IgD-negative memory B cell (primary cell): ENCODE results near the gene KANK4. TPM values are rescaled to one million over a fixed set of nuclear protein-coding genes. Genes with fewer than 3 reads are reported as not detected.
"Not testable (repeated sequence)": the region's sequence is repeated elsewhere in the genome, so short reads cannot be mapped to it uniquely, and the experiment has no call there.

Source experiments
- H3K27ac Mint-ChIP-seq, 3 donors: one replicate each; pipeline ENCODE4 v1.8.0; 2020 to 2022; ENCODE audit warnings: mild to moderate bottlenecking in 3 of 3, mixed read lengths in 3 of 3, moderate library complexity in 1 of 3
- H3K27me3 Mint-ChIP-seq: one replicate; pipeline ENCODE4 v1.8.0; 2021; ENCODE audit warnings: mixed read lengths
- H3K36me3 Mint-ChIP-seq: one replicate; pipeline ENCODE4 v1.8.0; 2020; ENCODE audit warnings: mild to moderate bottlenecking, mixed read lengths
- H3K4me1 Mint-ChIP-seq, 3 donors: one replicate each; pipeline ENCODE4 v1.8.0; 2020 to 2022; ENCODE audit warnings: mixed read lengths in 3 of 3, mild to moderate bottlenecking in 1 of 3
- H3K4me3 Mint-ChIP-seq, 4 donors: one replicate each; pipeline ENCODE4 v1.8.0; 2020 to 2022; ENCODE audit warnings: mild to moderate bottlenecking in 4 of 4, mixed read lengths in 4 of 4, moderate library complexity in 3 of 4
- H3K9me3 Mint-ChIP-seq, 3 donors: one replicate each; pipeline ENCODE4 v1.8.0; 2020 to 2021; ENCODE audit warnings: mixed read lengths in 3 of 3, mild to moderate bottlenecking in 1 of 3
- polyA plus RNA-seq: library from polyadenylated mRNA; unstranded; fragments of 300-500 nt; fragmentation: Illumina TruSeq; gene quantifications from one replicate; pipeline ENCODE4 v1.2.3, GENCODE V29; 2021

KANK4 gene
- polyA plus RNA-seq, 1 donor from 2014 or later = not detected

DNA sequence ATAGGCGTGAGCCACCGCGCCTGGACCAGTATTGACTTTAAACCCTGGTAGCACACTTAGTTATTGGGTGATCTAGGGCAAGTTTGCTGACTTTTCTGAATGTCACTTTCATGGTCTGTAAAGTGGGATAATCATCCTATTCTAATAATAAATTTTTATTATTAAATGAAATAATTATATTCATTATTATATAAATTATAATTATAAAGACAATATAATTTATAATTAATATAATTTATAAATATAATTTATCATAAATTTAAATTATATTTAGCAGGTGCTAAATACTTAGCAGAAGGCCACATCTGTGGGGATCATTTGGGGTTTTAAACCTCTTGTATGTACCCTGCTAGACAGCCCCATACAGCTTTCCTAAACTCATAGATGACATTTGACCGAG, 59.7 kb downstream of the KANK4 start:
- Mint-ChIP-seq H3K27me3 (peaks cover 8% of the 10 kb centered on the region), H3K4me3 (no peak overlapping the region), H3K36me3 (peaks cover 8% of the 10 kb centered on the region), H3K4me1 (peaks cover 0 to 2% (median 0%) of the 10 kb centered on the region in 3 donors), H3K9me3 (peaks cover 2 to 3% (median 2%) of the 10 kb centered on the region in 3 donors), H3K27ac (peak overlapping the region in 1 of 3 donors; percentile 8)

DNA sequence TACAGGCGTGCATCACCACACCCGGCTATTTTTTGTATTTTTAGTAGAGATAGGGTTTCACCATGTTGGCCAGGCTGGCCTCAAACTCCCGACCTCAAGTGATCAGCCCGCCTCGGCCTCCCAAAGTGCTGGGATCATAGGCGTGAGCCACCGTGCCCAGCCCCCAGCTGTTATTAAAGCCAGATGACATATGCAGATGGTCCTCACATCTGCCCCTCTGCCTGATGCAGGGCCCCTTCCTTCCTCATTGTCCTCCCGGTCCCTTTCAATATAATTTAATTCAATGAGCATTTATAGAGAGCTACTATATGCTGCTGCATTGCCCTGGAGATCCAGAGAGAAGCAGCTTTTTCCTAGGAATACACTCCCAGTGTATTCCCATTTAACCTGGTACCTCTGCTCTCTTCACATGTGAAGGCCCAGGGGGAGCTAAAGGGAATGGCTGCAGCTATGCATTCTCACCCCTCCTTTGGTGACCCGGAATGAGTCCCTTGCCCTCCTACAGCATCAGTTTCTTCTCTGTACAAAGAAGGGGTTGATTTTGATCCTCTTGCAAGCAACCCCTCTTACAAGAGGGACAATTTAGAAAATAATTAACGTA, 69.0 kb downstream of the KANK4 start:
- peaks cover 2% of the 10 kb centered on the region for H3K27me3 Mint-ChIP-seq
- no peaks in the 10 kb centered on the region for H3K4me1 Mint-ChIP-seq
- no peaks in the 10 kb centered on the region for H3K9me3 Mint-ChIP-seq
- H3K27ac Mint-ChIP-seq = no peak overlapping the region
- no peak overlapping the region for H3K4me3 Mint-ChIP-seq
- no peaks in the 10 kb centered on the region for H3K36me3 Mint-ChIP-seq

DNA sequence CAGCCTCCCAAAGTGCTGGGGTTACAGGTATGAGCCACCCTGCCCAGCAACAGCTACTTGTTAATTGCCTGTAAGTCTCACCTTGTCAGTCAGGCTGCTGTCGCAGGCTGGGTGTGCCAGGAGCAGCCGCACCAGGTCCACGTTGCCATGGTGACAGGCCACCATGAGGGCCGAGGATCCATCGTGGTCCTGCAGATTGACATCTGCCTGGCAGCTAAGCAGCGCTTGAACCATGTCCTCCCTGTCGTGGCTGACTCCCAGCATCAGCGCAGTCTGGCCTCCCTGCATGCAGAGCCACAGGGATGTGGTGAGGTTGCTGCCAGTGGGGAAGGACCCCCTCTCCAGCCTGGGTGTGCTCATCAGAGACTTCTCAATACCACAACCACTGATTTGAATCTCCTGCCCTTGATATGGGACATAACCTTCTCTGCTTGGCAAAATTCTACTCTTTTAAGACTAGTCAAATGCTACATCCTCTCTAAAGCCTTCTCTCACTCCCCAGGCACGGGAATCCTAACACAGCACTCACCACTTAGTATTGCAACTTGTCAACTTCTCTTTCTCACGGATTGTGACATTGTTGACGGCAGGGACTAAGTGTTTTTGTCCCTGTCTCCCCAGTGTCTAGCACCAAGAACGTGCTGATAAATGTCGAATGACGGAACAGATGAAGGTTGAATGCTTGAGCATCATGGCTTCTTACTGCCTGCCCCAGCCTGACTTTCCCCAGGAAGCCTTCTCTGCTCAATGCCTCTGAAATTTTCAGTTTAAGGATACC, 71.7 kb downstream of the KANK4 start:
- Mint-ChIP-seq H3K4me3 (no peak overlapping the region), H3K27me3 (peaks cover 10% of the 10 kb centered on the region), H3K9me3 (peaks cover 0 to 3% (median 0%) of the 10 kb centered on the region in 3 donors), H3K27ac (no peak overlapping the region), H3K4me1 (no peaks in the 10 kb centered on the region), H3K36me3 (no peaks in the 10 kb centered on the region)

GRCh38 chr1:62245201-62245600, 74.0 kb downstream of the KANK4 start:
- Mint-ChIP-seq H3K27me3 (peaks cover 16% of the 10 kb centered on the region), H3K36me3 (no peaks in the 10 kb centered on the region), H3K9me3 (peaks cover 0 to 3% (median 0%) of the 10 kb centered on the region in 3 donors), H3K27ac (no peak overlapping the region), H3K4me1 (no peaks in the 10 kb centered on the region), H3K4me3 (no peak overlapping the region)

- not testable (repeated sequence) for H3K36me3 Mint-ChIP-seq, H3K4me3 Mint-ChIP-seq, H3K27ac Mint-ChIP-seq, H3K9me3 Mint-ChIP-seq, H3K4me1 Mint-ChIP-seq
- peaks cover 16% of the 10 kb centered on the region for H3K27me3 Mint-ChIP-seq
Measured at GRCh38 chr1:62244380-62244779, 74.9 kb downstream of the KANK4 start.

DNA sequence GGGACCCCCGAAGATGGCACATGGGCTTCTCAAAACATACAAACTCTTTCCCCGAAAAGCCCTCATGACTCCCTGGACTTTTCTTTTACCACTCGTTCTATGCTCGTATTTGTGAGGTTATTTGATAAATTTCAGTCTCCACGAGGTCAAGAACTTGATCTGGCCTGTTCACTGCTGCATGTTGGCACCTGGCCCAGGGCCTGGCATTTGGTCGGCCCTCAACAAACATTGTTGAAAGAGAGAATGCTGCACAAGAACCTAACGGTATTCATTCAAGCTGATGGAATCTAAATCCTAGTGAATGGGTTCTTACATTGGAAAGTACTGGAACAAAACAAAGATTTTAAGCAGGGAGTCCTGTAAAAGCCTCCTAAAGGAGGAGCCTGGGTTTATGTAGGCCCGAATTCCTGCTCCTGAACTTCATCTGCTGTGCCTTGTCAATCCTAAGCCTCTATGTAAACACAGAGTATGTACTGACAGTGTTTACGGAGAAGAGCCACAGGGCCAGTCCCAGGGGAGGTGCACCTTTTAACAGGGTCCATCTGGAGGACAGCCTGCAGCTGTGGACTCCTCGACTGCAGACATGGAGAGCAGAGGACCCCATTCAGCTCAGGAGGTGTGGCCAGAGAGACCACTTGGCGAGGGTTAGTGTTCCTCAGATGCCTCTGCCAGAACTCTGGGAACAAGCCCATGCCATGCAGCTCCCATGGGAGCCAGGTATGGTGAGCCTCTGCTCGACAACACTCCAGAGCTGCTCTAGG, 77.7 kb downstream of the KANK4 start:
- Mint-ChIP-seq H3K27me3 (peaks cover 16% of the 10 kb centered on the region), H3K27ac (no peak overlapping the region), H3K36me3 (no peaks in the 10 kb centered on the region), H3K9me3 (peaks cover 0 to 3% (median 0%) of the 10 kb centered on the region in 3 donors), H3K4me1 (no peaks in the 10 kb centered on the region), H3K4me3 (no peak overlapping the region)

DNA sequence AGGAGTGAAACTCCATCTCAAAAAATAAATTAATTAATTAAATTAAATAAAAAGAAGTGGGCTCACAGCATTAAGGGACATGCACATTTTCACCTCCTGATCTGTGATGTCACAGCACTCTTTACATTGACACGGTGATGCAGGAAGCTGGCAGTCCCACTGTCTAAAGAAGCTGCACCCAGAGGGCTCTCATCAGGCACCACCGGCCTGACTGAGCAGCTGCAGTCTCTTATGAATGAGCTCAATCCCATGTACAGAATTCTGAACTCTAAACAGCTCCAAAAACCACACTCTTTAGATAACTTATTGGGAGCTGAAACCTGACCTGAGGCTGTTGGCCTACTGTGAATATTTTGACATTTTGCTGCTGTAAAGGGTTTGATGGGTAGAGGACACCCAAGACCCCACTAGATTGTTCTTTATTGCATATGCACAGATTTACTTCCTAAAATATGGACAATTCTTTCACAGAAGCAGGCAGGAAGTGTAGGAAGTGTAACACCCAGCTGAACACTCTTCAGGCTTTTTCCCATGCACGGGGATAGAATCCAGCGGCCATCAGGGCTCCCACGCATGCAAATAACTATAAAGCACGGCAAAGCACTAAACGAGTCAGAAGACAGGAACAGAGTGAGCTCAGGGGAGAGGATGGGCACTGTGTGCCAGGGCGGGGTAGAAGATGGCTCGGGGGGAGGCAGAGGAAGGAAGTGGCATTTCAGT, 78.4 kb downstream of the KANK4 start:
- Mint-ChIP-seq H3K27ac (no peak overlapping the region), H3K4me1 (no peaks in the 10 kb centered on the region), H3K36me3 (no peaks in the 10 kb centered on the region), H3K27me3 (peaks cover 19% of the 10 kb centered on the region), H3K4me3 (no peak overlapping the region), H3K9me3 (peaks cover 0 to 3% (median 0%) of the 10 kb centered on the region in 3 donors)

DNA sequence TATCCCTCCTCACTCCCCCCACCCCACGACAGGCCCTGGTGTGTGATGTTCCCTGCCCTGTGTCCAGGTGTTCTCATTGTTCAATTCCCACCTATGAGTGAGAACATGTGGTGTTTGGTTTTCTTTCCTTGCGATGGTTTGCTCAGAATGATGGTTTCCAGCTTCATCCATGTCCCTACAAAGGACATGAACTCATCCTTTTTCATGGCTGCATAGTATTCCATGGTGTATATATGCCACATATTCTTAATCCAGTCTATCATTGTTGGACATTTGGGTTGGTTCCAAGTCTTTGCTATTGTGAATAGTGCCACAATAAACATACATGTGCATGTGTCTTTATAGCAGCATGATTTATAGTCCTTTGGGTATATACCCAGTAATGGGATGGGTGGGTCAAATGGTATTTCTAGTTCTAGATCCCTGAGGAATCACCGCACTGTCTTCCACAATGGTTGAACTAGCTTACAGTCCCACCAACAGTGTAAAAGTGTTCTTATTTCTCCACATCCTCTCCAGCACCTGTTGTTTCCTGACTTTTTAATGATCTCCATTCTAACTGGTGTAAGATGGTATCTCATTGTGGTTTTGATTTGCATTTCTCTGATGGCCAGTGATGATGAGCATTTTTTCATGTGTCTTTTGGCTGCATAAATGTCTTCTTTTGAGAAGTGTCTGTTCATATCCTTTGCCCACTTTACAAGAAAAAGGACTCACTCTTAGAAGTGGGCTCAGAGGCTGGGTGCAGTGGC, 79.4 kb downstream of the KANK4 start:
- not testable (repeated sequence) for H3K36me3 Mint-ChIP-seq, H3K4me3 Mint-ChIP-seq, H3K4me1 Mint-ChIP-seq, H3K9me3 Mint-ChIP-seq
- peaks cover 17% of the 10 kb centered on the region for H3K27me3 Mint-ChIP-seq
- H3K27ac Mint-ChIP-seq = peak overlapping the region in 1 of 3 donors; percentile 46

- Mint-ChIP-seq H3K4me3 (no peak overlapping the region), H3K36me3 (peaks cover 2% of the 10 kb centered on the region), H3K27ac (peak overlapping the region in 1 of 3 donors; percentile 71), H3K27me3 (peaks cover 15% of the 10 kb centered on the region), H3K9me3 (no peaks in the 10 kb centered on the region), H3K4me1 (no peaks in the 10 kb centered on the region)
Measured at GRCh38 chr1:62238507-62238906, 80.7 kb downstream of the KANK4 start.

DNA sequence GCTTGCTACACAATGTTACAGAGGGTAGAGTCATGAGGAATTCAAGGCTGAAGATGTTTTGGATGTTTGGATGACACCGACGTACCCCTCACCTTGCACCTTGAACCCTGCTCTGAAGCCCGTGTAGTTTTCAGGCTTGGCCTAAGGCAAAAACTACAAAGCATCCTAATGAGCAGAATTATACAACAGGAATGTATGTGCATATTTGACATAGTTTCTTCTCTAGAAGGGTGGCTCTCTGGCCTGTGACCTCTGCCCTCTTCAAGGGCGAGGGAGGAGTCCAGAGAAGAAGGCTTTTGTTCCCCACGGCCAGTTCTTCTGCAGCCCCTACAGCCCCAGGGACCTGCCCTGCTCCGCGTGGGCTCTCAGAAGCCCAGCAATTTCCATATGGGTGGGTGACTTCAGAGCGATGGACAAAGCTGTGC, 81.3 kb downstream of the KANK4 start:
- H3K9me3 Mint-ChIP-seq = no peaks in the 10 kb centered on the region
- peak overlapping the region in 1 of 3 donors; percentile 71 for H3K27ac Mint-ChIP-seq
- peaks cover 9% of the 10 kb centered on the region for H3K27me3 Mint-ChIP-seq
- no peak overlapping the region for H3K4me3 Mint-ChIP-seq
- H3K36me3 Mint-ChIP-seq = peaks cover 2% of the 10 kb centered on the region
- no peaks in the 10 kb centered on the region for H3K4me1 Mint-ChIP-seq

- Mint-ChIP-seq H3K4me3 (no peak overlapping the region), H3K4me1 (no peaks in the 10 kb centered on the region), H3K9me3 (no peaks in the 10 kb centered on the region), H3K36me3 (peaks cover 2% of the 10 kb centered on the region), H3K27ac (no peak overlapping the region), H3K27me3 (peaks cover 7% of the 10 kb centered on the region)
Measured at GRCh38 chr1:62237361-62237760, 81.9 kb downstream of the KANK4 start.

DNA sequence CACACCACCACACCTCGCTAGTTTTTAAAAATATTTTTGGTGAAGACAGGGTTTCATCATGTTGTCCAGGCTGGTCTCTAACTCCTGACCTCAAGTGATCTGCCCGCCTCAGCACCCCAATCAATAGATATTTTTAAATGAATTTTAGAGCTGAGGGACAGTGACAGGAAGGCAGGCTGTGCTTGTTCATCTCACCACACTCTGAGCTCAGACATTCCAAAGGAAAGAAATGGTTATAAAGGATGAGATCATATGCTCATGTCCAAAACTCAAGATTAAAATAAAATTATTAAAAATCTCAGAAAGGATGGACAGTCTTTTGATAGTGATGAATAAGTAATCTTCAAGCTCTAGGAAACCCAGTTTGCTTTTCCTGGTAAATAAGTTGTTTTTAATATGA, 83.7 kb downstream of the KANK4 start:
- no peak overlapping the region for H3K4me3 Mint-ChIP-seq
- no peak overlapping the region for H3K27ac Mint-ChIP-seq
- H3K9me3 Mint-ChIP-seq = no peaks in the 10 kb centered on the region
- no peaks in the 10 kb centered on the region for H3K4me1 Mint-ChIP-seq
- H3K27me3 Mint-ChIP-seq = peaks cover 3% of the 10 kb centered on the region
- peaks cover 2% of the 10 kb centered on the region for H3K36me3 Mint-ChIP-seq

- Mint-ChIP-seq H3K4me3 (no peak overlapping the region), H3K27ac (no peak overlapping the region), H3K9me3 (no peaks in the 10 kb centered on the region), H3K27me3 (peaks cover 3% of the 10 kb centered on the region), H3K36me3 (peaks cover 2% of the 10 kb centered on the region), H3K4me1 (no peaks in the 10 kb centered on the region)
Measured at GRCh38 chr1:62234688-62235087, 84.5 kb downstream of the KANK4 start.

GRCh38 chr1:62233926-62234450, 85.2 kb downstream of the KANK4 start:
- Mint-ChIP-seq H3K36me3 (peaks cover 2% of the 10 kb centered on the region), H3K4me1 (no peaks in the 10 kb centered on the region), H3K9me3 (no peaks in the 10 kb centered on the region), H3K27me3 (peaks cover 3% of the 10 kb centered on the region), H3K4me3 (no peak overlapping the region), H3K27ac (no peak overlapping the region)
